Pericardium fibroblast (primary cell): ENCODE data around the gene ZCCHC13. TPM values are rescaled to one million over a fixed set of nuclear protein-coding genes. Genes with fewer than 3 reads are reported as not detected.

Experiments used
- total RNA-seq: library from RNA; depleted of rRNA; stranded (reverse); fragments of >200 nt; gene quantifications from 2 replicates; pipeline ENCODE4 v1.2.3, GENCODE V29; 2015

ZCCHC13 gene
- total RNA-seq: not detected in 2 replicates

DNA sequence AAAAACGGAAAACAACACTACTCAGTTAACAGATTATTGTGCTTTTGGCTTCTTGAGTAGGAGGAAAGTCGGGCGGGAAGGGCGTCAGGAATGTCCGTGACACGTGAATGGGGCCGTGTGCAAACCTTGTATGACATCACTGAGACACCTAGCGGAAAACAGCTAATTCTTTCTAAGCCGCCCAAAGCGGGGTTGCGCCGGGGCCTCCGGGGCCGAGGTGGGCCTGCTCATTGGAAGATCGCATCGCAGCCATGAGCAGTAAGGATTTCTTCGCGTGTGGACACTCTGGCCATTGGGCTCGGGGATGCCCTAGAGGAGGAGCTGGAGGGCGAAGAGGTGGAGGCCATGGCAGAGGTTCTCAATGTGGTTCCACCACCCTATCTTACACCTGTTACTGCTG, at the start of gene ZCCHC13:
Gene ZCCHC13, plus strand, starts transcription at position 165 of the 400 bp plus-strand sequence. Its CDS starts 87 bp downstream, at position 252.

Other genes with a start within 250 kb of the ZCCHC13 start
- 9.8 and 44.8 TPM in 2 replicates for gene SLC16A2, start 117.3 kb downstream of the ZCCHC13 start, total RNA-seq